Mammary epithelial cell (primary cell): ENCODE data around the gene MGP.

Experiments used
- EZH2 ChIP-seq: IDR thresholded peaks from 2 replicates; pipeline ENCODE4 v1.6.1; 2012; ENCODE audit warnings: low read length, inconsistent platforms, borderline replicate concordance
- TF ChIP-seq, protein P1 (sequence below), 2 donors: IDR thresholded peaks in 1 of 2; conservative IDR thresholded peaks in 1 of 2; 2 replicates each; pipeline ENCODE4 v1.5.1; 2011 to 2012; ENCODE audit warnings: inconsistent platforms in 2 of 2, low read length in 2 of 2, mild to moderate bottlenecking in 2 of 2, control low read depth in 1 of 2, low read depth in 1 of 2; ENCODE audit not compliant: insufficient read depth in 1 of 2; ENCODE audit errors: extremely low read depth in 1 of 2

GRCh38 chr12:14871247-14871646 is 14.4 kb downstream of the MGP start:
- TF ChIP-seq, protein P1, sequence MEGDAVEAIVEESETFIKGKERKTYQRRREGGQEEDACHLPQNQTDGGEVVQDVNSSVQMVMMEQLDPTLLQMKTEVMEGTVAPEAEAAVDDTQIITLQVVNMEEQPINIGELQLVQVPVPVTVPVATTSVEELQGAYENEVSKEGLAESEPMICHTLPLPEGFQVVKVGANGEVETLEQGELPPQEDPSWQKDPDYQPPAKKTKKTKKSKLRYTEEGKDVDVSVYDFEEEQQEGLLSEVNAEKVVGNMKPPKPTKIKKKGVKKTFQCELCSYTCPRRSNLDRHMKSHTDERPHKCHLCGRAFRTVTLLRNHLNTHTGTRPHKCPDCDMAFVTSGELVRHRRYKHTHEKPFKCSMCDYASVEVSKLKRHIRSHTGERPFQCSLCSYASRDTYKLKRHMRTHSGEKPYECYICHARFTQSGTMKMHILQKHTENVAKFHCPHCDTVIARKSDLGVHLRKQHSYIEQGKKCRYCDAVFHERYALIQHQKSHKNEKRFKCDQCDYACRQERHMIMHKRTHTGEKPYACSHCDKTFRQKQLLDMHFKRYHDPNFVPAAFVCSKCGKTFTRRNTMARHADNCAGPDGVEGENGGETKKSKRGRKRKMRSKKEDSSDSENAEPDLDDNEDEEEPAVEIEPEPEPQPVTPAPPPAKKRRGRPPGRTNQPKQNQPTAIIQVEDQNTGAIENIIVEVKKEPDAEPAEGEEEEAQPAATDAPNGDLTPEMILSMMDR (conservative IDR thresholded peaks at IDR 0.05 in 1 of 2, IDR thresholded peaks at IDR 0.05 in 1 of 2; ENCODE audit: extremely low read depth in 1 of 2, insufficient read depth in 1 of 2, low read depth in 1 of 2, low read length in 2 of 2) = no peak
- no peak for TF ChIP-seq EZH2
